NB4 (cell line): ENCODE results near the gene ACACA.

Experiments
- POLR2A ChIP-seq: IDR thresholded peaks from 2 replicates; pipeline ENCODE4 v1.6.1; 2011; ENCODE audit warnings: mild to moderate bottlenecking; ENCODE audit not compliant: insufficient read length; ENCODE audit errors: extremely low read depth
- TF ChIP-seq, protein P1 (sequence below): IDR thresholded peaks from one replicate; pipeline ENCODE4 v1.5.1; 2012; ENCODE audit warnings: low read depth, low read length

GRCh38 chr17:37368577-37368976 is 38.1 kb downstream of the ACACA start:
- TF ChIP-seq, protein P1, sequence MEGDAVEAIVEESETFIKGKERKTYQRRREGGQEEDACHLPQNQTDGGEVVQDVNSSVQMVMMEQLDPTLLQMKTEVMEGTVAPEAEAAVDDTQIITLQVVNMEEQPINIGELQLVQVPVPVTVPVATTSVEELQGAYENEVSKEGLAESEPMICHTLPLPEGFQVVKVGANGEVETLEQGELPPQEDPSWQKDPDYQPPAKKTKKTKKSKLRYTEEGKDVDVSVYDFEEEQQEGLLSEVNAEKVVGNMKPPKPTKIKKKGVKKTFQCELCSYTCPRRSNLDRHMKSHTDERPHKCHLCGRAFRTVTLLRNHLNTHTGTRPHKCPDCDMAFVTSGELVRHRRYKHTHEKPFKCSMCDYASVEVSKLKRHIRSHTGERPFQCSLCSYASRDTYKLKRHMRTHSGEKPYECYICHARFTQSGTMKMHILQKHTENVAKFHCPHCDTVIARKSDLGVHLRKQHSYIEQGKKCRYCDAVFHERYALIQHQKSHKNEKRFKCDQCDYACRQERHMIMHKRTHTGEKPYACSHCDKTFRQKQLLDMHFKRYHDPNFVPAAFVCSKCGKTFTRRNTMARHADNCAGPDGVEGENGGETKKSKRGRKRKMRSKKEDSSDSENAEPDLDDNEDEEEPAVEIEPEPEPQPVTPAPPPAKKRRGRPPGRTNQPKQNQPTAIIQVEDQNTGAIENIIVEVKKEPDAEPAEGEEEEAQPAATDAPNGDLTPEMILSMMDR: no peak
- TF ChIP-seq POLR2A: no peak
